ENCODE data around the gene COL23A1.

GRCh38 chr5:178212241-178213002 is 377.8 kb downstream of the COL23A1 start:
- TF ChIP-seq EZH2 (optimal IDR thresholded peaks at IDR 0.05; ENCODE audit: low read depth, low read length): no peak
- TF ChIP-seq CTCF (IDR thresholded peaks at IDR 0.05; ENCODE audit: low read length): no peak

Measured in MM.1S (cell line).